GM21786 (cell line): ENCODE measurements around the gene MPL.

Experiments used
- ATAC-seq: cut with Tn5 transposase; IDR thresholded peaks from one replicate; pipeline ENCODE4 v1.9.1; 2021; ENCODE audit not compliant: unreplicated experiment

MPL gene

DNA sequence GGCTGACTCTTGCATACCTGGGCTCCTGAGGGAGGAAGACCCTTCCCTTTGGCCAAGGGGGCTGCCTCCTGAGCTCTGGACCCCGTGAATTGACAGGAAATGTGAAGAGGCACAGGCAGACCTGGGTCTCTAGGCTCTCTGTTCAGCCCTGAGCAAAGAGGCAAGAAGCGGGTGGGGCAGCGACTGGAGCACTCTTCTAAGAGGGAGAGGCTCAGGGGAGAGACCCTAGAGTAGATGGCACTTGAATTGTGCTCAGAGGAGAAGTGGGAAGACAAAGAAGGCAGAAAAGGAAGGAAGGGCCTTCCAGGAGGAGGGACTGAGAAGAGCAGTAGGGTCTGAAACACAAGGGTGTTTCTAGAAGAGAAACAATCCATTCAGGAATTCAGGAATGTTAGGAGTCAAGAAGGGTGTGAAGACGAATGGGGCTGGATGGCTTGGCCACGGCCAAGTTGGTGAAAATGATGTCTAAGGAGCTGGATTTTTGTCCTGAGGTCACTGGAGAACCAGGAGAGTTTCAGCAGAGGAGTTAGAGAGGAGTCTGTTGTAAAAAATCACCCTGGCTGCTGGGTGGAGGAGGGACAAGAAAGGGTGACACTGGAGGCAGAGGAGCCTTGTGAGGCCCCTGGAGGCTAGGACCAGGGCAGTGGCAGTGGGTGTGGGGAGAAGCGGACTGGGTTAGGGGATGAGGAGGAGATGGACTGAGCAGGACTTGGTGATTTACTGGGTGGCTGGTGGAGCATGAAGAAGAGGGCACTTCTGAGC lies 31.5 kb upstream of the MPL start:
- ATAC-seq: no peak

DNA sequence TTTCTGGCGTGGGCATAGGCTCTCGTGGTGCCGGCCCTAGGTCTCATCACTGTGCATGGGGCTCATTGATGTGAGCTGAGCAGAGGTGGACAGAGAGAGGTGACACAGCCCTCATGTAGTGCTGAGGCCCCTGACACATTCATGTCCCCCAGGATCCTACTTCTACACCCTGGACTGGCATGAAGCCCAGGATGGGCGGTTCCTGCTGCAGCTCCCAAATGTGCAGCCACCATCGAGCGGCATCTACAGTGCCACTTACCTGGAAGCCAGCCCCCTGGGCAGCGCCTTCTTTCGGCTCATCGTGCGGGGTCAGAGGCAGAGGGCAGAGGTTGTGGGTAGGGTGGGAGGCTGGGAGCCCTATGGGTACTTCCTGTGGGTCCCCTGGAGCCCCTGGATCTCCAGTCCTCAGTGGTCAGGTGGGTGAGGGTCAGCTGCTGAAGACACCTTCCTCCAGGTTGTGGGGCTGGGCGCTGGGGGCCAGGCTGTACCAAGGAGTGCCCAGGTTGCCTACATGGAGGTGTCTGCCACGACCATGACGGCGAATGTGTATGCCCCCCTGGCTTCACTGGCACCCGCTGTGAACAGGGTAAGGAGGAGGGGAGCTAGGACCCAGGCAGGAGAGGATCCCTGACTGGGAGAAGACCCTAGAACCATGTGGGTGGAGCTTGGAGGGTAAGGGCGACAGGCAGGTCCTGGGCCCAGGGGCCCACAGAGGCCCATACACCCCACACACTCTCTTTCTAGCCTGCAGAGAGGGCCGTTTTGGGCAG lies 30.7 kb upstream of the MPL start:
- ATAC-seq: no peak

- no peak for ATAC-seq
Observed at GRCh38 chr1:43307458-43308158, 30.0 kb upstream of the MPL start.

- ATAC-seq: no peak
Observed at GRCh38 chr1:43308635-43309404, 28.8 kb upstream of the MPL start.

GRCh38 chr1:43309405-43310025 lies 28.1 kb upstream of the MPL start:
- no peak for ATAC-seq

DNA sequence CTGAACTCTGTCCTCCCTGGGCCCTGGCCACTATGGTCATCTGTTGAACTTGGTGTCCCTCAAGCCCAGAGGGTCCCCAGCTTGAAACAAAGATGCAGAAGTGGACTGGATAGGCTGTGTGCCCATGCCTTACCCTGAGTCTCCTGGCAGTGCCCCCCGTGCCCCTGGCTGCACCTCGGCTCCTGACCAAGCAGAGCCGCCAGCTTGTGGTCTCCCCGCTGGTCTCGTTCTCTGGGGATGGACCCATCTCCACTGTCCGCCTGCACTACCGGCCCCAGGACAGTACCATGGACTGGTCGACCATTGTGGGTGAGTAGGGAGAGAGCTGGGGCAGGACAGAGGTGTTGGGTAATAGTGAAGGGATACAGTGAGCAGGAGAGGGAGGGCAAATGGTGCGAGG lies 26.1 kb upstream of the MPL start:
- ATAC-seq: no peak

- ATAC-seq: no peak
Observed at GRCh38 chr1:43312212-43312623, 25.4 kb upstream of the MPL start.

DNA sequence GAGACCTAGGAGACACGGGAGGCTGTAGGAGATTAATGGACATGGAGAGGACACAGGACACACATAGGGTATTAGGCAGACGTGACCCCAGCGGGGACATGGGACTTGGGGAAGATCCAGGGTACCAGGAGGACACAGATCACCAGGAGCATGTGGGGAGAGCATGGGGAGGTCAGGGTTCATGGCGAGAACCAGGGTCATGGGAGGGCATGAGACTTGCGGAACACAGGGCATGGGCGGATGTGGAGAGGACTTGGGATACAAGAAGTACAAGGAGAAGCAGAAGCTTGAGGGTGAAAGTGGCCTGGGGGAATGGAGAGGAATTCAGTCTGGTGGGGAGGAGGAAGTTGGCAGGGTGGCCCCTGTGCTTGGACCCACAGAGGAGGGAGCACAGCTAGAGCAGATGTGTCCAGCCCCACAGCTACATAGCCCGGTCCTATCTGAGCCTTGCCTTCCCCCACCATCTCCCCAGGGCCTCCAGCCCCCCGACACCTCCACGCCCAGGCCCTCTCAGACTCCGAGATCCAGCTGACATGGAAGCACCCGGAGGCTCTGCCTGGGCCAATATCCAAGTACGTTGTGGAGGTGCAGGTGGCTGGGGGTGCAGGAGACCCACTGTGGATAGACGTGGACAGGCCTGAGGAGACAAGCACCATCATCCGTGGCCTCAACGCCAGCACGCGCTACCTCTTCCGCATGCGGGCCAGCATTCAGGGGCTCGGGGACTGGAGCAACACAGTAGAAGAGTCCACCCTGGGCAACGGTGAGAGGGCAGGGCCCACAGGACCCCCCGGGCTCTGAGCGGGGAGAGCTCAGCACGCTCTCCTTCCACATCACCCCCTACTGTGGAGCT lies 24.7 kb upstream of the MPL start:
- ATAC-seq: no peak

DNA sequence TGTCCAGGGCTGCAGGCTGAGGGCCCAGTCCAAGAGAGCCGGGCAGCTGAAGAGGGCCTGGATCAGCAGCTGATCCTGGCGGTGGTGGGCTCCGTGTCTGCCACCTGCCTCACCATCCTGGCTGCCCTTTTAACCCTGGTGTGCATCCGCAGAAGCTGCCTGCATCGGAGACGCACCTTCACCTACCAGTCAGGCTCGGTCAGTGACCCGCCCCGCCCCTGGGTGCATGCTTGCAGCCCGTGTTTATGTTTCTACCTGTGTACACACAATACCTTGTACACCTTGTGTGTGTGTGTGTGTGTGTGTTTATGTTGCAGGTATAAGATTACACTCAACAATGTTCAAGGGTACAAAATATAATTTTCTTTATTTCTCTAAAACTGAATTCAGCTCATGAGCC lies 23.8 kb upstream of the MPL start:
- ATAC-seq: no peak

- ATAC-seq: no peak
Observed at GRCh38 chr1:43314233-43314632, 23.4 kb upstream of the MPL start.

- no peak for ATAC-seq
Observed at GRCh38 chr1:43315481-43315880, 22.1 kb upstream of the MPL start.

- ATAC-seq: no peak
Observed at GRCh38 chr1:43315963-43316737, 21.5 kb upstream of the MPL start.

DNA sequence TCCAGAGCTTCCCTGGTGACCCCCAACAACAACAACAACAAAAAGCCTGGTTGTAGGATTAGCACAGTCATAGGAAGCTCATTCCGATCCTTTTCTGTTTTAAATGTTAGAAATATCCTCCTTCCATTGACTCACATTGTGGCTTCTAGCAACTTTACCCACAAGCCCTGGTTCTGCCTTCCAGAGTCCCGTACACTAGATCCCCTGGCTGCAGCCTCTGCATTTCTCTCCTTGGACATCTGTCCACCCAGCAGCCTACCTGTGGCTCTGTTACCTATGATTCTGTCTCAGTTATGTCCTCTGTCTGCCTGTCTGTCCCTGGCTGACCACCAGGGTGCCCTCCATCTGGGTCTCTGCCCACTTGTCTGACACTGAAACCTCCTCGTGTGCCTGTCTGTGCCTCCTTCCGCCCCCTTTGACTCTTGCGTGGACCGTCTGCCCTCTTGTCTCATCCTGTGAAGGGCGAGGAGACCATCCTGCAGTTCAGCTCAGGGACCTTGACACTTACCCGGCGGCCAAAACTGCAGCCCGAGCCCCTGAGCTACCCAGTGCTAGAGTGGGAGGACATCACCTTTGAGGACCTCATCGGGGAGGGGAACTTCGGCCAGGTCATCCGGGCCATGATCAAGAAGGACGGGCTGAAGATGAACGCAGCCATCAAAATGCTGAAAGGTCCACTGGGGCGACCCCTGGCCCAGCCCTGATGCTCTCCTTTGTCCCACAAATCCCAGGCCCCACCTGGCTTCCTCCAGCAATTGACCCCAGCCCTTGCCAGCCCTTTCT lies 20.7 kb upstream of the MPL start:
- ATAC-seq: no peak

DNA sequence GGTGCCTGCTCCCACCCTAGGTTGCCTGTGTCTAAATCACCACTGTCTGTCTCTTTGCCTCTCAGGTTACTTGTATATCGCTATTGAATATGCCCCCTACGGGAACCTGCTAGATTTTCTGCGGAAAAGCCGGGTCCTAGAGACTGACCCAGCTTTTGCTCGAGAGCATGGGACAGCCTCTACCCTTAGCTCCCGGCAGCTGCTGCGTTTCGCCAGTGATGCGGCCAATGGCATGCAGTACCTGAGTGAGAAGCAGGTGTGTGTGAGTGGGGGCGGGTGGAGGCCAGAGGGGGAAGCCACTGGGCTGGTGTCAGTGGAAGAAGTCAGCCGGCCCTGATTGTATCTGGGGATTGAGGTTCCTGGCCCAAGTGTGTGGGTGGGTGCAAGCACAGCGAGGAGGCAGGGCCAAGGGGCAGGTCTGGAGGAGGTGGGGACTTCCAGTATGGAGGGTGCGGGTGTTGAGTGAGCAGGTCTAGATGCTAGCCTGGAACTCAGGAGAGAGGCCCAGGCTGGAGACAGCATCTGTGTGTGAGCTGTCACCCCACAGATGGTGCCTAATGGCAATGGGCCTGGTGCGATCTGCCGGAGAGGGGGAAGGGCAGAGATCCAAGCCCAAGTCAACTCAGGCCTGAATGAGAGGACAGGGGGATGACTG lies 19.7 kb upstream of the MPL start:
- no peak for ATAC-seq

GRCh38 chr1:43318831-43319230 lies 18.8 kb upstream of the MPL start:
- ATAC-seq: no peak

DNA sequence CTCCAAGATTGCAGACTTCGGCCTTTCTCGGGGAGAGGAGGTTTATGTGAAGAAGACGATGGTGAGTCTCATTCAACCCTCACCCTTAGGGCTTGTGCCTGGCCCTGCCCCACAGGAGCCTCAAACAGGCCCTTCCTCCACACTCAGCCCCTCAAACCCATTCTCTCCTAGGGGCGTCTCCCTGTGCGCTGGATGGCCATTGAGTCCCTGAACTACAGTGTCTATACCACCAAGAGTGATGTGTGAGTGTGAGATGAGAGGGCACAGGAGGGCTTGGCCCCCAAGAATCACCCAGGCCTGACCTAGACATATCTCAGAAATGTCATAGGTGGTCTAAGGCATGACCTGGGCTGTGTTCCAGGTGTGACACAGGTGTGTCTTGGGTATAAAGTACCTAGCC lies 18.3 kb upstream of the MPL start:
- ATAC-seq: no peak

GRCh38 chr1:43319766-43320165 lies 17.9 kb upstream of the MPL start:
- no peak for ATAC-seq
